Right forelimb (tissue), 1 donor: ENCODE data around the gene MRPS15.

Experiments
- DNase-seq: peaks from one replicate; pipeline ENCODE4 v3.0.0-alpha.2; 2018

MRPS15 gene

GRCh38 chr1:36417931-36418330 lies 46.3 kb downstream of the MRPS15 start:
- DNase-seq = no peak

DNA sequence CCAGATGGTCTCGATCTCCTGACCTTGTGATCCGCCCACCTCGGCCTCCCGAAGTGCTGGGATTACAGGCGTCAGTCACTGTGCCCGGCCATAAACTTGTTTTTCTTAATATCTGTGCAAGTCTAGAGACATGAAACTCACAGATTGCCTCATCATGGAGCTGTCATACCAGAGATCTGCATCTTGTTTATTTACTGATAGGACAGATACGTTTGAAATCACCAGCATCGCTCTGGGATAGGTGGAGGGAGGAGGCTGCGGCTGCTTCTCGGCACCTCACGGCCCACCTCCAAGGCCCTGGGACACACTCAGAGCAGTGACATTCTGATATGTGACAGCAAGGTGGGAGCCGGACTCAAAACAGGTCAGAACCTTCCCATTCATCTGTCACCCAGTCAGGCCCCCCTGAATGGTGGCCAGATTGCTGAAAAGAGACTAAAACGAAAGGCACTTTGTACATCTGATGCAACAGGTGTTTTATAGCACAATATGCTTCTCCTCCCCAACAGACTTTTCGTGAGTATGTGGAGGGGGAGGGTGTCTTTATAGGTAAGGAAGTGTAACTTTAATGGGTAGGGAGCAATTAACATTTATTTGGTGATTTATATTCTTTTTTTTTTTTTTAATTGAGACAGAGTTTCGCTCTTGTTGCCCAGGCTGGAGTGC lies 48.4 kb downstream of the MRPS15 start:
- DNase-seq = no peak

DNA sequence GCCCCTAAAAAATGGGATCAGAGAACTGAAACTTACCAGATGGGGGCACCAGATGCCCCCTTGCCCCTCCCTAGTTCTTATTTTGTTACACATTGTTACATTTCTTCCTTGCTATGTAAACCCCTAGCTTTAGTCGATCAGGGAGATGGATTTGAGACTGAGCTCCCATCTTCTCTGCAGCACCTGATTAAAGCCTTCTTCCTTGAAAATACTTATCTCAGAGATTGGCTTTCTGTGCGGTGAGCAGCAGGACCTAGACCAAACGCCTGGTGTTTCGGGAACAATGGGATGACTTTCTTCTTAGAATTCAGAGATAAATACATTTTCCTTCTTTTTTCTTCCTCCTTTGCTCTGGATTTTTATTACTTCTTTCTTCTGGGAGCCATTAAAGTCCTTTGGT lies 49.8 kb downstream of the MRPS15 start:
- DNase-seq = no peak

DNA sequence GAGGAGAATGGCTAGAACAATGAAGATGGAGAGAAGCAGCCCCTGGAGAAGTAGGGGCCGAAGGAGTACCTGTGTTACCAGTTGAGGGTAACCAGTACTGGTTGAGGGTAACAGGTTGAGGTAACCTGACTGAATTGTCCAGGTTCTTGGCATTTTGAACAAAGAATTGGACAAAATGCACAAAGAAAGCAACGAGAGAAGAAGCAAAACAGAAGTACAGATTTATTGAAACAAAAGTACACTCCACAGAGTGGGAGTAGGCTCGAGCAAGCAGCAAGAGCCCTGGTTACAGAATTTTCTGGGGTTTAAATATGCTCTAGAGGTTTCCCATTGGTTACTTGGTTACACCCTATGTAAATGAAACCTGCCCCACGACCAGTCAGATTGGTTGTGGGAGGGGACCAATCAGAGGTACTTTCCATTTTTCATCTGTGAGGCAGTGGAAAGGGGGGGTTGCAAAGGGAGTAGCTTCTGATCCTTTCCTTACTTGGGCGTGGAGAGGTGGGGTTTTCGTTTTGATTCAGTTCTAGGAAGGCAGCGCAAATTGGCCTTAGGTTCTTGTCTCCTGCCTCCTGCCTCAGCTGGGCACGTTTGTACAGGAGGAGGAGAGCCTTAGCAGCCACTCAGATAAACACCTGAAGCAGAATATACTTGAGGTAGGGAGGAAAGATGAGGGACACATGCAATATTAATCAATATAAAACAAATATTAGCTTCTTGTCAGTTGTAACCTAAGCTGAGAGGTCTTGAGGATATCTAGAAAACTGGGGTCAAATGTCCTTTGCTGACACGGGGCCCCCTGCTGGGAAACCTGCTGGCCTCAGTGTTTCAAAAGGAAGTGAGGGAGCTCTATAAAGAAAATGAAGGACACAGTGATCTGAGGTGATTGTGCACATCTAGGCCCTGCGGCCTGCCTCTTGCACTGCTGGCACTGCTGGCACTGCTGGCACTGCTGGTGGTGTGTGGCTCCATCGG lies 52.2 kb downstream of the MRPS15 start:
- no peak for DNase-seq

- DNase-seq = no peak
Measured at GRCh38 chr1:36408479-36408878, 55.7 kb downstream of the MRPS15 start.

GRCh38 chr1:36406440-36406839 lies 57.7 kb downstream of the MRPS15 start:
- no peak for DNase-seq
